ENCODE results near the gene SMURF2.

Gene SMURF2

DNA sequence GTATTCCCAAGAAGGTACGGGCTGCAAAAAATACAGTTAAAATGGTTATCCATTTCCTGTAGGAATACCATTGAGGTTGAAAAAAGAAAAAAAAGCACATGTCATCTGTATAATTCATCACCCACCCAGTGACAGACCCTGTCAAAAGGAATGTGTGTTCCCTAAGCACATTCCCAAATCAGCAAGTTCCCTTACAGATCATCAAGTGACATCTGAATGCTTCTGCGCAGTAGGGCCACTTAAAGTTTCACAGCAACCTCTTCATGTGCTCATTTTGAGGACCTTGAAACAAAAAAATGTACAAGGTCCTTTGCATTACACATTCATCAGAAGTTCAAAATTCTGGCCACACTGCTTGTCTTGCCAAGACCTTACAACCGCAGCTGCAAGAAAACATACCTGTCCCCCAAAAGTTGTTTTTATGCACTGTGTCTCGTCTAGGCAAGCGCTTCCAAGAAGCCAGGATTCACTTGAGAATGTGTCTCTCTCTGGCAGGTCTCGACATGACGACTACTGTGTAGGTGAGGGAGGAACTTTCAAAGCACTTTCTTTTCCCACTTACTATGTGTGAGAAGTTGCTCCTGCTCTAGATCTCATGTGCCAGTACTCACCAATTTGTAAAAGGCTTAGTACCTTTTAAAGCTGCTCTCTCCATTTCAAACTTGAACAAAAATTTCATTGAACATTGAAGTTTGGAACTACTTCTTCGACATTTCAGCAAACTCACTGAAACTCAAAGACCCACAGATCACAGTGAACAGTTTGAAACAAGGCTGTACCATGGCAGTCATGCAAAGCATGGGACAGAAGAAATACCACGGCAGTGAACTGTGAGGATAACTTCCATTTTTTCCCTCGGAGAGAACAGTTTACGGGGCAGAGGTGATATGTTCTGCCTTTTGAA, 161.0 kb downstream of the SMURF2 start:
- Histone ChIP-seq H3K27ac (ENCODE audit: low read depth, low read length) (no peak overlapping the region), H3K36me3 (ENCODE audit: control insufficient read depth in 1 of 2, insufficient read depth in 2 of 2, low read length in 2 of 2) (peaks cover 54 to 61% of the 10 kb centered on the region in 2 donors), H3K4me1 (ENCODE audit: control insufficient read depth in 1 of 2, insufficient read depth in 2 of 2, low read length in 2 of 2) (peaks cover 43 to 73% of the 10 kb centered on the region in 2 donors)

DNA sequence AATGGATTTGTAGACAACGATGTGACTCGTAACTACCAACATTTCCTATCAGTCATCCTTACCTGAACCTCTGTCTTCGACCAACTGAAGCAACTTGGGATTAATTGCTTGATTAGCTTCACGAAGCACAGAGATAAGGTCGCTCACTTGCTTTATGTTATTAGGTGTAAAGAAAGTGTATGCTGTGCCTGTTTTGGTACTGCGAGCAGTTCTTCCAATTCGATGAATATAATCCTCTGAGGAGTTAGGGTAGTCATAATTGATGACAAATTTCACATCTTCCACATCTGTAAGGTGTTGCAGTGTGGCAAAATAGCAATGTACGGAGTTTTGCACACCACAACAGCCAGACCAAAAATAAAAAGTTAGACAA, 161.6 kb downstream of the SMURF2 start:
- H3K4me3 ChIP-seq (ENCODE audit: low read depth in 1 of 2, low read length in 2 of 2): no peak overlapping the region
- no peak overlapping the region for H3K9ac ChIP-seq (ENCODE audit: low read depth in 1 of 2, low read length in 2 of 2)
- H3K27me3 ChIP-seq (ENCODE audit: control insufficient read depth in 1 of 2, insufficient read depth in 2 of 2, low read length in 2 of 2): no peaks in the 10 kb centered on the region
- H3K27ac ChIP-seq (ENCODE audit: low read depth, low read length): no peak overlapping the region
- H3K36me3 ChIP-seq (ENCODE audit: control insufficient read depth in 1 of 2, insufficient read depth in 2 of 2, low read length in 2 of 2): peaks cover 54 to 61% of the 10 kb centered on the region in 2 donors
- peaks cover 47 to 79% of the 10 kb centered on the region in 2 donors for H3K4me1 ChIP-seq (ENCODE audit: control insufficient read depth in 1 of 2, insufficient read depth in 2 of 2, low read length in 2 of 2)
- H3K9me3 ChIP-seq (ENCODE audit: control insufficient read depth in 1 of 2, low read length in 2 of 2): no peaks in the 10 kb centered on the region

More for the DNA sequence above, 161.0 kb downstream of the SMURF2 start:
- Histone ChIP-seq H3K9ac (ENCODE audit: low read depth in 1 of 2, low read length in 2 of 2) (no peak overlapping the region), H3K4me3 (ENCODE audit: low read depth in 1 of 2, low read length in 2 of 2) (no peak overlapping the region), H3K27me3 (ENCODE audit: control insufficient read depth in 1 of 2, insufficient read depth in 2 of 2, low read length in 2 of 2) (no peaks in the 10 kb centered on the region), H3K9me3 (ENCODE audit: control insufficient read depth in 1 of 2, low read length in 2 of 2) (no peaks in the 10 kb centered on the region)

DNA sequence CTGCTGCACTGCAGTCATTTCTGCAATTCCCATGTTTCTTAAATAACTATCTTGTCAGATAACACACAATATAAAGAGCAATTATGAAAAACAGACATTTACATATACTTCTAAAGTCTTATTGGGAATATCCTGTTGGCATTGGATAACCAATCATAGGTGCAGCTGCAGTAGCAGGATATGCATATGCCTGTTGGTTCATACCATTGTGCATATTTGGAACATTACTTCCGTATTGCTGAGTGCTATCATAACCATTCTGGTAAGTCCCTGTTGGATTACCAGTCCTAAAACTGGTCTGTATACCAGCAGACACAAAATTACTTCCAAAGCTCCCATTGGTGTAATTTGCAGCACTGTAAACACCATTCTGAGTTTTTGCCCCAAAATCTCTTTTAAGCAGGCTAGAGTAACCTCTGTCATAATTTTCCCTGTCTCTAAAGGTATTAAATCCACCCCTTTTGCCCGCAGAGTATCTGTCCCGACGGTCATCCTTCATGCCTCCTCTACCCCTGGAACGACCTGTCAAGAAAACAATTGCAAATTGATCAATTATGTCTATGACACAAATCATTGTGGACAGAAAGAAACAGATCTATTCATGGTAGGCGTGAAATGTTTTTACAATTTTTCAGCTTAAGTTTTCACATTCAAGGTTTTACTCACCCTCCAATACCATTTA, 162.2 kb downstream of the SMURF2 start:
- peaks cover 51 to 82% of the 10 kb centered on the region in 2 donors for H3K4me1 ChIP-seq (ENCODE audit: control insufficient read depth in 1 of 2, insufficient read depth in 2 of 2, low read length in 2 of 2)
- no peak overlapping the region for H3K9ac ChIP-seq (ENCODE audit: low read depth in 1 of 2, low read length in 2 of 2)
- peaks cover 52 to 61% of the 10 kb centered on the region in 2 donors for H3K36me3 ChIP-seq (ENCODE audit: control insufficient read depth in 1 of 2, insufficient read depth in 2 of 2, low read length in 2 of 2)
- H3K27me3 ChIP-seq (ENCODE audit: control insufficient read depth in 1 of 2, insufficient read depth in 2 of 2, low read length in 2 of 2): no peaks in the 10 kb centered on the region
- no peak overlapping the region for H3K27ac ChIP-seq (ENCODE audit: low read depth, low read length)
- no peaks in the 10 kb centered on the region for H3K9me3 ChIP-seq (ENCODE audit: control insufficient read depth in 1 of 2, low read length in 2 of 2)
- H3K4me3 ChIP-seq (ENCODE audit: low read depth in 1 of 2, low read length in 2 of 2): no peak overlapping the region

DNA sequence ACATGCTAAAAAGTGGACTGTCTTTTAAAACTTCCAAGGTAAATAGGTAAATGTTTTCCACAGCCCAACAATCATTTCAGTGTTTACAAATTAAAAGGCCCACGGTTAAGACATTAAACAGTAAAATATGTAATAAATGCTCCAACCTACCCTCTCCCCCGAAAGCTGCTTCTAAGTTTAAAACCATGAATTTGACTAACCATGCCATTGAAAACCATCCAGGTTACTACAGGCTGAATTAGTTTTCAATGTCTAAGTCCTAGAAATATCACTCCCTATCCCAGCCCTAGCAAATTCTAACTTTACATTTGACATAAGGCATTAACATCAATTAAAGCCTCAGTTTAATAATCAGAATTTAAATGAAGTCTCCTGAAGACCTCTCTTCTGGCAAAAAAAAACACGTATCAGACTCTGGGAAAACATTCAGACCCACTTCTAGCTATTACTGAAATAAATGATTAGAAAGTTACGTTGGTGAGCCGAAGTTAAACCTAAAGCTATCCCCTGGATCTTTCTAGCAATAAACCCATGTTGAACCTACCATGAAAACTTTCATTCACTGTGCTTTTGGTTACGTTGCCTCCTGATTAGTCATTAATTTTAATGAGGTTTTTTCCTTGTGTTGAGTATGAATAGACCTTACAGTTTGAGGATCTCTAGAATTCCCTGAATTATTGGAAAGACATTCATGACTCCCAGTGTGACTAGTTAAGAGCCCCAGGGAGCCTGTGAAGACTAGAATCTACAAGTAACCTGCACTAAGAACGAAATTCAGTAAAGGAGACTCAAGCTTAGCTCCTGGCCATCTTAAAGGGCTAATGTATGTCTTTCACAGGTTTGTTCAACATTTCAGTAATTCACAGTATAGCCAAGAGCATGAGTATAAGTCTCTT, 163.6 kb downstream of the SMURF2 start:
- H3K36me3 ChIP-seq (ENCODE audit: control insufficient read depth in 1 of 2, insufficient read depth in 2 of 2, low read length in 2 of 2): peaks cover 44 to 48% of the 10 kb centered on the region in 2 donors
- H3K4me3 ChIP-seq (ENCODE audit: low read depth in 1 of 2, low read length in 2 of 2): no peak overlapping the region
- H3K27ac ChIP-seq (ENCODE audit: low read depth, low read length): no peak overlapping the region
- peaks cover 42 to 82% of the 10 kb centered on the region in 2 donors for H3K4me1 ChIP-seq (ENCODE audit: control insufficient read depth in 1 of 2, insufficient read depth in 2 of 2, low read length in 2 of 2)
- no peaks in the 10 kb centered on the region for H3K9me3 ChIP-seq (ENCODE audit: control insufficient read depth in 1 of 2, low read length in 2 of 2)
- H3K27me3 ChIP-seq (ENCODE audit: control insufficient read depth in 1 of 2, insufficient read depth in 2 of 2, low read length in 2 of 2): no peaks in the 10 kb centered on the region
- peak overlapping the region in 1 of 2 donors; percentile 18 for H3K9ac ChIP-seq (ENCODE audit: low read depth in 1 of 2, low read length in 2 of 2)

DNA sequence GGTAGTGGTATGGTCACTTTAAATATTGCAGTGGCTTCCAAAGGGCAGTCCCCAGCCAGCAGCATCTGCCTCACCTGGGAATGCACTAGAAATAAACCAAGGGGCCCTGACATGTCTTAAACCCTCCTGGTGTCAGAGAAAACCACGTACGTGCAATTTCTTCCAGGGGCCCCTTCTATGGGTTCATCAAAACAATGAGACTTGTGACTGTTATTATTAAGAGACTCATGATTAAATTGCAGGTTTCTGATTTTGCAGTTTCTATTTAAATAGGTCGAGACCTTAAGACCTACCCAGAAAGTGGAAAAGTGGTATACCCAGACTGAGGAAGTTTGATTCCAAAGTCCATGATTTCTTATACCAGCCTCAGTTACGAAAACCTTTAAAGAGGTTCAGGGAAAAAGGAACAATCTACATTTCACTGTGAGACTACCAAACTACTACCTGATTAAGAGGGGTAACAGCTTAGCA, 164.5 kb downstream of the SMURF2 start:
- H3K4me1 ChIP-seq (ENCODE audit: control insufficient read depth in 1 of 2, insufficient read depth in 2 of 2, low read length in 2 of 2): peaks cover 32 to 73% of the 10 kb centered on the region in 2 donors
- H3K9me3 ChIP-seq (ENCODE audit: control insufficient read depth in 1 of 2, low read length in 2 of 2): no peaks in the 10 kb centered on the region
- peak overlapping the region; percentile 60 for H3K27ac ChIP-seq (ENCODE audit: low read depth, low read length)
- no peaks in the 10 kb centered on the region for H3K27me3 ChIP-seq (ENCODE audit: control insufficient read depth in 1 of 2, insufficient read depth in 2 of 2, low read length in 2 of 2)
- peak overlapping the region; percentile 59 to 69 for H3K9ac ChIP-seq (ENCODE audit: low read depth in 1 of 2, low read length in 2 of 2)
- peaks cover 35 to 45% of the 10 kb centered on the region in 2 donors for H3K36me3 ChIP-seq (ENCODE audit: control insufficient read depth in 1 of 2, insufficient read depth in 2 of 2, low read length in 2 of 2)
- peak overlapping the region; percentile 93 to 95 for H3K4me3 ChIP-seq (ENCODE audit: low read depth in 1 of 2, low read length in 2 of 2)

DNA sequence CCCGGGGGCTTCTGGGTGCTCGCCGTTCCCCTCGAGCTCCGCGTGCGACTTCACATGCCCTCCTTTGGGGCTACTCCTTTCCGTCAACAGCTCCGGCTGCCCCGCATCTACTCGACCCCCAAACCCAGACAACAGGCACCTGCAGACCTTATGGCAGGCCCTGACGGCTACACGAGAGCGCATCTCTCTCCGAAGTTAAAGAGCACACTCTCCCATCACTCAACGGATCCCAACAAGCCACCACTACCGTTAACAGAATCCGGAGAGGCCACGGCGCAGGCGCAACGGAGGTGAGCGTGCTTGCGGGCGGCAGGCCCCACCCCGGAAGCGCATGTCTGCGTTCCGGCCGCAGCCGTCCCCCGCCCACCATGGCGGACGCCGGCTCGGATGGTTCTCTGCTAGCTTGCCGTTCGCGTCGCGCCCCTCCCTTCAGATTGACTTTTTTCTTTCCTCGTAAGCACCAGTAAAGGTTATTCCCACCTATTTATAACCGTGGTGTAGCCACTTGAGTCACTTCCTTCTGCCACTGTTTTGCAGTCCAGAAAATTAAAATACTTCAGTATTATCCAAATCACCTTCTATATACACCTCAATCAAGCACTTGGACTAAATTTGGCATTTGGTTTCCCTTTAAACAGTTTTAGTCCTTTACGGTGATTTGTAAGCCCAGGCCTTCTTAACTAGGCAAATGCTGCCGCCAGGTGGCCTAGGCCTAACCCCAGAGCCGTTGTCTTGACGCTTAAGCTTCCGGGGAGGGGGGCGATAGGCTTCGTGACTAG, 165.1 kb downstream of the SMURF2 start, which contains the start of gene POLG2:
TSS of gene POLG2 (minus strand) at position 269 of the 779 bp plus-strand sequence. CDS start at position 183, 86 bp downstream.
- peaks cover 29 to 42% of the 10 kb centered on the region in 2 donors for H3K36me3 ChIP-seq (ENCODE audit: control insufficient read depth in 1 of 2, insufficient read depth in 2 of 2, low read length in 2 of 2)
- peaks cover 31 to 67% of the 10 kb centered on the region in 2 donors for H3K4me1 ChIP-seq (ENCODE audit: control insufficient read depth in 1 of 2, insufficient read depth in 2 of 2, low read length in 2 of 2)
- H3K9me3 ChIP-seq (ENCODE audit: control insufficient read depth in 1 of 2, low read length in 2 of 2): no peaks in the 10 kb centered on the region

DNA sequence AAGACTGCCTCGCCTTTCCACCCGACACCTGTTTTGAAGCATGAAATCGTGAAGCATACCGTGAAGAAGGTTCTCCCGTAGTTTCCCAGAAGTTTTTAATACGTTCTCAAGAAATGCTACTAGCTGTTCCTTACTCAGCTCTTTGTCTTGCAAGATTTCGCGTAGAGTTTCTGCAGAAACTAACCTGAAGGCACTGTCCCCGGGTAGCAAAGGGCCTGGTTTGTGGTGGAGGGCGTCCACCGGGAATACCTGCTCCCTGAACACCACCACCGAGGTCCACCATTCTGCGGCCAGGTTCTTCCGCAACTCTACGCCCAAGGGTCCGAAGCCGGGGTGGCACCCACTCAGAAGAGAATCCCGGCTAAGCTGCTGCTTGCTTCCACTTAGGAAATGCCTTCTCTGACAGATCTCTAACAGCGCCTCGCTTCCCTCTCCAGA, 165.7 kb downstream of the SMURF2 start:
- Histone ChIP-seq H3K4me1 (ENCODE audit: control insufficient read depth in 1 of 2, insufficient read depth in 2 of 2, low read length in 2 of 2) (peaks cover 31 to 63% of the 10 kb centered on the region in 2 donors), H3K9ac (ENCODE audit: low read depth in 1 of 2, low read length in 2 of 2) (peak overlapping the region; percentile 59 to 69), H3K27me3 (ENCODE audit: control insufficient read depth in 1 of 2, insufficient read depth in 2 of 2, low read length in 2 of 2) (no peaks in the 10 kb centered on the region), H3K27ac (ENCODE audit: low read depth, low read length) (peak overlapping the region; percentile 60), H3K36me3 (ENCODE audit: control insufficient read depth in 1 of 2, insufficient read depth in 2 of 2, low read length in 2 of 2) (peaks cover 23 to 41% of the 10 kb centered on the region in 2 donors), H3K9me3 (ENCODE audit: control insufficient read depth in 1 of 2, low read length in 2 of 2) (no peaks in the 10 kb centered on the region), H3K4me3 (ENCODE audit: low read depth in 1 of 2, low read length in 2 of 2) (peak overlapping the region; percentile 93 to 95)

More for the DNA sequence above, 165.1 kb downstream of the SMURF2 start, which contains the start of gene POLG2:
- H3K9ac ChIP-seq (ENCODE audit: low read depth in 1 of 2, low read length in 2 of 2): peak within 1 kb of the TSS; percentile 59 to 69
- H3K27me3 ChIP-seq (ENCODE audit: control insufficient read depth in 1 of 2, insufficient read depth in 2 of 2, low read length in 2 of 2): no peaks in the 10 kb centered on the region
- H3K4me3 ChIP-seq (ENCODE audit: low read depth in 1 of 2, low read length in 2 of 2): peak within 1 kb of the TSS; percentile 93 to 95
- H3K27ac ChIP-seq (ENCODE audit: low read depth, low read length): peak within 1 kb of the TSS; percentile 60

All from duodenal mucosa (tissue), 2 donors.